Nephron progenitor cell (in vitro differentiated cells): Measurements from ENCODE around the gene NRCAM.

ENCODE experiments used
- DNase-seq: peaks from one replicate; pipeline ENCODE4 v3.0.0; 2021
- H3K27ac Mint-ChIP-seq: 2 replicates; pipeline ENCODE4 v1.8.0; 2021; ENCODE audit warnings: mild to moderate bottlenecking, moderate library complexity, mixed read lengths
- H3K27me3 Mint-ChIP-seq: 2 replicates; pipeline ENCODE4 v1.8.0; 2021; ENCODE audit warnings: mild to moderate bottlenecking, low read depth, mixed read lengths; ENCODE audit not compliant: poor library complexity
- H3K36me3 Mint-ChIP-seq: 2 replicates; pipeline ENCODE4 v1.8.0; 2021; ENCODE audit warnings: low read depth, mixed read lengths
- H3K4me1 Mint-ChIP-seq: 2 replicates; pipeline ENCODE4 v1.8.0; 2021; ENCODE audit warnings: mixed read lengths
- H3K4me3 Mint-ChIP-seq: 2 replicates; pipeline ENCODE4 v1.8.0; 2021; ENCODE audit warnings: mild to moderate bottlenecking, moderate library complexity, mixed read lengths
- H3K9me3 Mint-ChIP-seq: 2 replicates; pipeline ENCODE4 v1.8.0; 2021; ENCODE audit warnings: mild to moderate bottlenecking, moderate library complexity, mixed read lengths
- TF ChIP-seq, protein P1 (sequence below): fragments of 200-600 bp; sonication (generic); IDR thresholded peaks from 2 replicates; pipeline ENCODE4 v1.5.0; 2021; ENCODE audit warnings: antibody characterized with exemption

Gene NRCAM

GRCh38 chr7:108136191-108136688 lies 320.0 kb downstream of the NRCAM start:
- Mint-ChIP-seq H3K9me3 (no peaks in the 10 kb centered on the region), H3K27ac (no peak overlapping the region), H3K4me3 (no peak overlapping the region), H3K4me1 (no peaks in the 10 kb centered on the region), H3K27me3 (peaks cover 6% of the 10 kb centered on the region), H3K36me3 (no peaks in the 10 kb centered on the region)
- TF ChIP-seq, protein P1, sequence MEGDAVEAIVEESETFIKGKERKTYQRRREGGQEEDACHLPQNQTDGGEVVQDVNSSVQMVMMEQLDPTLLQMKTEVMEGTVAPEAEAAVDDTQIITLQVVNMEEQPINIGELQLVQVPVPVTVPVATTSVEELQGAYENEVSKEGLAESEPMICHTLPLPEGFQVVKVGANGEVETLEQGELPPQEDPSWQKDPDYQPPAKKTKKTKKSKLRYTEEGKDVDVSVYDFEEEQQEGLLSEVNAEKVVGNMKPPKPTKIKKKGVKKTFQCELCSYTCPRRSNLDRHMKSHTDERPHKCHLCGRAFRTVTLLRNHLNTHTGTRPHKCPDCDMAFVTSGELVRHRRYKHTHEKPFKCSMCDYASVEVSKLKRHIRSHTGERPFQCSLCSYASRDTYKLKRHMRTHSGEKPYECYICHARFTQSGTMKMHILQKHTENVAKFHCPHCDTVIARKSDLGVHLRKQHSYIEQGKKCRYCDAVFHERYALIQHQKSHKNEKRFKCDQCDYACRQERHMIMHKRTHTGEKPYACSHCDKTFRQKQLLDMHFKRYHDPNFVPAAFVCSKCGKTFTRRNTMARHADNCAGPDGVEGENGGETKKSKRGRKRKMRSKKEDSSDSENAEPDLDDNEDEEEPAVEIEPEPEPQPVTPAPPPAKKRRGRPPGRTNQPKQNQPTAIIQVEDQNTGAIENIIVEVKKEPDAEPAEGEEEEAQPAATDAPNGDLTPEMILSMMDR = no peak
- DNase-seq = no peak

DNA sequence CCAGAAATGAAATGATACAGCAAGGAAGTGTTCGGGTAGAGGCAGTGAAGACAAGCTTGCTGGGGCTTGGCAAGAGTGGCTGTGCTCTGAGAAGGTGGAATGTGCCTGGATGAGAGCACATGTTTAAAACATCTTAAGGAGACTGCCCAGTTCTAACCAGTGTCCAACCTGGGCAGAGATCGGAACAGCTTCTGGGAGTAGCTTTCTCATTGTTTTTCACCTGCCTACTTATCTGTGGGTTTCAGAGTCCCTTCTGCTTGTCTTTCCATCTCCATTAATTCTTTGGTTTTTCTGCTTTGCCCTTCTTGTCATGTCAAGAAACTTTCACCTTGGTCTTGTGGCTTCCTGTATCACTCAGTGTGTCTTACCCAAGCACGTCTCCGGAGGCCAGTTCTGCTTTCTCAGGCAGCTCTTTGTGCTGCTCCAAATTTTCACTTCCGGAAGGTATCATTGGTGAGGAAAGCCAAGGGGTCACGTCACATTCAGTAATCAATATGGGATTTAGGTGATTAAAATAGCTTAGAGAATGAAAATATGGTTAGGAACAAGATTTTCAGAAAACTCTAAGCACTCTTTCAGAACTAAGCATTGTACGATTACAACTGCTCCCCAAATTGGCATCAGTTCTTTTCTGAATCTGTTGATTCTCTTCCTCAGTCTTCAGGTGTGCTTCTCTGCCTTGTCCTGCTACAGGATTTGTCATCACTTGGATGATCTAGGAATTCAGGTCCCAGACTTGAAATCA lies 320.6 kb downstream of the NRCAM start:
- Mint-ChIP-seq H3K36me3 (no peaks in the 10 kb centered on the region), H3K27me3 (peaks cover 6% of the 10 kb centered on the region), H3K4me3 (no peak overlapping the region), H3K4me1 (no peaks in the 10 kb centered on the region), H3K9me3 (no peaks in the 10 kb centered on the region), H3K27ac (no peak overlapping the region)
- TF ChIP-seq, protein P1 = no peak
- no peak for DNase-seq

- no peak overlapping the region for H3K27ac Mint-ChIP-seq
- no peaks in the 10 kb centered on the region for H3K9me3 Mint-ChIP-seq
- no peak for DNase-seq
- no peak overlapping the region for H3K4me3 Mint-ChIP-seq
- TF ChIP-seq, protein P1 = no peak
- no peaks in the 10 kb centered on the region for H3K4me1 Mint-ChIP-seq
- peaks cover 10% of the 10 kb centered on the region for H3K27me3 Mint-ChIP-seq
- H3K36me3 Mint-ChIP-seq = no peaks in the 10 kb centered on the region
Observed at GRCh38 chr7:108134486-108134885, 321.8 kb downstream of the NRCAM start.

- no peak overlapping the region for H3K4me3 Mint-ChIP-seq
- H3K27ac Mint-ChIP-seq = no peak overlapping the region
- peaks cover 10% of the 10 kb centered on the region for H3K27me3 Mint-ChIP-seq
- no peaks in the 10 kb centered on the region for H3K9me3 Mint-ChIP-seq
- no peaks in the 10 kb centered on the region for H3K4me1 Mint-ChIP-seq
- TF ChIP-seq, protein P1 = no peak
- DNase-seq = no peak
- no peaks in the 10 kb centered on the region for H3K36me3 Mint-ChIP-seq
Observed at GRCh38 chr7:108132551-108133265, 323.5 kb downstream of the NRCAM start.

GRCh38 chr7:108130261-108130660 lies 326.0 kb downstream of the NRCAM start, which contains the start of gene LAMB4:
Gene LAMB4 (minus strand): TSS chr7:108130361. CDS start chr7:108123164, 7,197 bp downstream.
- DNase-seq = no peak
- no peak within 1 kb of the TSS for H3K27ac Mint-ChIP-seq
- TF ChIP-seq, protein P1 = no peak
- H3K4me3 Mint-ChIP-seq = no peak within 1 kb of the TSS
- H3K4me1 Mint-ChIP-seq = no peaks in the 10 kb centered on the region
- no peaks in the 10 kb centered on the region for H3K9me3 Mint-ChIP-seq
- peaks cover 6% of the 10 kb centered on the region for H3K27me3 Mint-ChIP-seq
- no peaks in the 10 kb centered on the region for H3K36me3 Mint-ChIP-seq
